ENCODE results near the gene GZF1.

The GZF1 gene

DNA sequence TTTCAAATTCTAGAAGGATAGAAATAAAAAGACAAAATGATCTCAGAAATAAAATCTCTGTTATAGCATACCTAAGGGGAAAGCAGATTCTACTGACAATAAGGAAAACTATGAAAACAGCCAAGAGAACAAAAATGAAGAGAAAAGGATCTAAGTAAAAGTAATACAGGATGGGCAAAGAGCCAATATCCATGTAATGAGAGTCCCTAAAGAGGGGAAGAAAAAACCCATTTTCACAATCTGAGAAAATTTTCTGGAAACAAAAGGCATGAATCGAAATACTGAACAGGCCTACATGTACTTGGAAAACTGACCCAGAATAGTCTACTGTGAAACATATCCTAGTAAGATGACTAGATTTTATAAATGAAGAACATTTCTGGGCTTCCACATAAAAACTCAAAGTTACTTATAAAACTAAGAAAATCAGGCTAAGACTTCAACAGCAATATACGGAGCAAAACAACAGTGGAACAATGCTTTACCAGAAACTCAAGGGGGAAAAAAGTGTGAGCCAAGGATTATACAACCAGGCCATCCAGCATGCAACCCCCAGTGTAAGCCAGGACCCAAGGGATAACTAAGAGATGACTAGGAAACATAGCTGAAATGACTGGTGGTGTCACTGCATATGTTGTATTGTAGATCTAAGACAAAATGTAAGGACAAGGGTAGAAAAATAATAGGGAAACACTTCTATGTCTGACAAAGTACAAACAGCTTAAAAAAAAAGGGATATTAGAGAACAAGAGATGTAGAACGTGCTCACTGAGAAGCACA, 49.1 kb downstream of the GZF1 start:
- Histone ChIP-seq H3K9me3 (no peaks in the 10 kb centered on the region), H3K4me3 (ENCODE audit: low read depth in 1 of 2, low read length in 1 of 2) (no peak overlapping the region), H3K4me1 (ENCODE audit: control insufficient read depth in 1 of 2, insufficient read depth in 1 of 2, low read depth in 1 of 2, low read length in 1 of 2) (no peaks in the 10 kb centered on the region), H3K27me3 (no peaks in the 10 kb centered on the region), H3K36me3 (no peaks in the 10 kb centered on the region), H3K27ac (no peak overlapping the region)
- TF ChIP-seq, protein P1, sequence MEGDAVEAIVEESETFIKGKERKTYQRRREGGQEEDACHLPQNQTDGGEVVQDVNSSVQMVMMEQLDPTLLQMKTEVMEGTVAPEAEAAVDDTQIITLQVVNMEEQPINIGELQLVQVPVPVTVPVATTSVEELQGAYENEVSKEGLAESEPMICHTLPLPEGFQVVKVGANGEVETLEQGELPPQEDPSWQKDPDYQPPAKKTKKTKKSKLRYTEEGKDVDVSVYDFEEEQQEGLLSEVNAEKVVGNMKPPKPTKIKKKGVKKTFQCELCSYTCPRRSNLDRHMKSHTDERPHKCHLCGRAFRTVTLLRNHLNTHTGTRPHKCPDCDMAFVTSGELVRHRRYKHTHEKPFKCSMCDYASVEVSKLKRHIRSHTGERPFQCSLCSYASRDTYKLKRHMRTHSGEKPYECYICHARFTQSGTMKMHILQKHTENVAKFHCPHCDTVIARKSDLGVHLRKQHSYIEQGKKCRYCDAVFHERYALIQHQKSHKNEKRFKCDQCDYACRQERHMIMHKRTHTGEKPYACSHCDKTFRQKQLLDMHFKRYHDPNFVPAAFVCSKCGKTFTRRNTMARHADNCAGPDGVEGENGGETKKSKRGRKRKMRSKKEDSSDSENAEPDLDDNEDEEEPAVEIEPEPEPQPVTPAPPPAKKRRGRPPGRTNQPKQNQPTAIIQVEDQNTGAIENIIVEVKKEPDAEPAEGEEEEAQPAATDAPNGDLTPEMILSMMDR (IDR thresholded peaks at IDR 0.05), result no peak

DNA sequence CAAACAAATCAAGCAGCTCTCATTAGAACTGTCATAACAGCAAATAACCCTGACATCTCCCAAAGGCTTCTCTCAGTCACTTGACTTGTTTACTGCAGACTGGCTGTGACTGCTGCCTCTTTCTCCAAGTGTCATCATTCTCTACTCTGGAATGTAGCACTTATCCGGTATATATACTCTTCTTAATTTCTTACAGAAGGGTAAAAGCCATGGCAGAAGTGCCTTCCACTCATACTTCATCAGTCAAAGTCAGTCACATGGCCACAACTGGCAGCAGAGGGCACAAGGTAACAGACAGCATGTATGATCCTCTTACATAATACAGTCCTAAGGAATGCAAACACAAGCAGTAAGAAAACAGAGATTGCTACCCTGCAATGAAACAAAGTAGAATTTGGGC, 50.0 kb downstream of the GZF1 start:
- Histone ChIP-seq H3K27me3 (no peaks in the 10 kb centered on the region), H3K4me1 (ENCODE audit: control insufficient read depth in 1 of 2, insufficient read depth in 1 of 2, low read depth in 1 of 2, low read length in 1 of 2) (no peaks in the 10 kb centered on the region), H3K9me3 (no peaks in the 10 kb centered on the region), H3K36me3 (no peaks in the 10 kb centered on the region), H3K27ac (no peak overlapping the region), H3K4me3 (ENCODE audit: low read depth in 1 of 2, low read length in 1 of 2) (no peak overlapping the region)
- TF ChIP-seq, protein P1 (IDR thresholded peaks at IDR 0.05), result no peak

DNA sequence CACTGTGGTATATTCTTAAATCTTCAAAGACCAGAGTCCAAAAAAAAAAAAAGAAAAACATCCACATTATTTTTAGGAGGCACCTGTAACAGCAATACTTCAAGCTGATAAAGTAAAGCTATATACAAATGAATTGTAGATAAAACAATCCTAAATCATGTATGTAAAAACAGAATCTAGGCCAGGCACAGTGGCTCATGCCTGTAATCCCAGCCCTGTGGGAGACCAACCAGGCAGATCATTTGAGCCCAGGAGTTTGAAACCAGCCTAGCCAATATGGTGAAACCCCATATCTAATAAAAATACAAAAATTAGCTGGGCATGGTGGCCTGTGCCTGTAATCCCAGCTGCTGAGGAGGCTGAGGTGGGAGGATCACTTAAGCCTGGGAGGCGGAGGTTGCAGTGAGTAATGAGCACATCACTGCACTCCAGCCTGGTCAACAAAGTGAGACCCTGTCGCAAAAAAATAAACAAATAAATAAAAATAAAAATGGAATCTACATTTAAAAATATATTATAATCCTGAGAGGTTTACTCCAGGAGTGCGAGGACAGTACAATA, 52.0 kb downstream of the GZF1 start:
- H3K36me3 ChIP-seq, result no peaks in the 10 kb centered on the region
- H3K9me3 ChIP-seq, result no peaks in the 10 kb centered on the region
- no peak overlapping the region for H3K27ac ChIP-seq
- no peak overlapping the region for H3K4me3 ChIP-seq (ENCODE audit: low read depth in 1 of 2, low read length in 1 of 2)
- TF ChIP-seq, protein P1 (IDR thresholded peaks at IDR 0.05), result no peak
- H3K27me3 ChIP-seq, result no peaks in the 10 kb centered on the region
- H3K4me1 ChIP-seq (ENCODE audit: control insufficient read depth in 1 of 2, insufficient read depth in 1 of 2, low read depth in 1 of 2, low read length in 1 of 2), result no peaks in the 10 kb centered on the region

DNA sequence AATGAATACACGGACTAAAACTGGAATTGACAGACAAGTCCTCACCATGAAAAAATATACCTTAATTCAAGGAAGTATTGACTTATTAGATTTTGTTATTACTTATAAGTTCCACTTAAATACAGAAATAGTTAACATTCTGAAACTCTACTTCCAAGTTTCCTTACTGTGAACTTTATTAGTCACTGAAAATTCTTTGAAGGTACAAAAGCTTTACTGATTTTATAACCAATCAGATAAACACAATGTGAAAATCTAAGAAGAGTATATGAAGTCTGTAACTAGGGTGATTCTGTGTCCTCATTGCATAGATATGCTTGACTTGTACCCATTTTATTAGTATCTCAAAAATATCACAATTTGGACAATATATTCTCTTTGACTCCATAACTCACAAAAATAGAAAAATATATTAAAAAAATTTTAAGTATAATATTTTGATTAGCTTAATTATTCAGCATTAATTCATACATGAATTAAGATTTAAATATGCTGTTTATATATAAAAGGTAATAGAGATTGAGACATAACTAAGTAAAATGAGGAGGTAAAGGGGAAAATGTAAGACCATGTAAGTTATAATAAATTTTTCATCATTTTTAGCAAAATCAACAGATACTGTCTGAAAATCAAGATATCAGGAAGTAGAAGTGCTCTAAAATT, 52.7 kb downstream of the GZF1 start:
- Histone ChIP-seq H3K4me3 (ENCODE audit: low read depth in 1 of 2, low read length in 1 of 2) (no peak overlapping the region), H3K9me3 (no peaks in the 10 kb centered on the region), H3K27ac (no peak overlapping the region), H3K27me3 (no peaks in the 10 kb centered on the region), H3K36me3 (no peaks in the 10 kb centered on the region), H3K4me1 (ENCODE audit: control insufficient read depth in 1 of 2, insufficient read depth in 1 of 2, low read depth in 1 of 2, low read length in 1 of 2) (peaks cover 2 to 4% of the 10 kb centered on the region in 2 experiments)
- TF ChIP-seq, protein P1 (IDR thresholded peaks at IDR 0.05), result no peak

DNA sequence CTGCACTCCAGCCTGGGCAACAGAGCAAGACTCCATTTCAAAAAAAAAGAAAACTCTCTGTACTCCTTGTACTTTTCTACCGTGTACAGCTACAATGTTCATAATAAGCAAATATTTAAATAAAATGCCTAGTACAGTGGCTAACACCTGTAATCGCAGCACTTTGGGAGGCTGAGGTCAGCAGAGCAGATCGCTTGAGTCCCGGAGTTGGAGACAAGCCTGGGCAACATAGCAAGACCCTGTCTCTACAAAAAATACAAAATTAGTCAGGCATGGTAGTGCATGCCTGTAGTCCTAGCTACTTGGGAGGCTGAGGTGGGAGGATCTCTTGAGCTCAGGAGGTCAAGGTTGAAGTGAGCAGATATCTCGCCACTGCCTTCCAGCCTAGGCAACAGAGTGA, 53.6 kb downstream of the GZF1 start:
- H3K4me1 ChIP-seq (ENCODE audit: control insufficient read depth in 1 of 2, insufficient read depth in 1 of 2, low read depth in 1 of 2, low read length in 1 of 2), result peaks cover 11 to 13% of the 10 kb centered on the region in 2 experiments

More for the DNA sequence above, 53.6 kb downstream of the GZF1 start:
- no peaks in the 10 kb centered on the region for H3K27me3 ChIP-seq
- no peaks in the 10 kb centered on the region for H3K9me3 ChIP-seq
- no peak overlapping the region for H3K4me3 ChIP-seq (ENCODE audit: low read depth in 1 of 2, low read length in 1 of 2)
- H3K36me3 ChIP-seq, result no peaks in the 10 kb centered on the region
- H3K27ac ChIP-seq, result no peak overlapping the region
- TF ChIP-seq, protein P1 (IDR thresholded peaks at IDR 0.05), result no peak
